ENCODE data around the gene MPO.

DNA sequence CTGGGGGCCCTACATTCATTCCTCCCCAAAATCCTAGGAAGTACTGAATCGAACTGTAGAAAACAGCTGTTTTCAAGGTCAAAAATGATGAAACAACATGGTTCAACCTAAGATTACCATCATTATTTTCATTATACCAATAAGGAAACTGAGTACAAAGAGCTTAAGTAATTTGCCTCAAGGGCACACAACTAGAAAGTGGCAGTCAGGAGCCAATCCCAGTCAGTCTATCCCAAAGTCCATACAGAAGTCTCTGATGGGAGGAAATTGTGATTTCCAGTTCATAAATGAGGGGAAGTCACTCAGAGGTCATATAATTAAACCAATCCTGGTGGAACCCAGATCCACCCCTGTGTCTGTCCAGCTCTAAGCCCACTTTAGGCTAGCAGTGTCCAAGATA is 34.0 kb downstream of the MPO start:
- TF ChIP-seq CTCF (IDR thresholded peaks at IDR 0.05) (no peak), POLR2A (IDR thresholded peaks at IDR 0.05) (no peak)
